ENCODE data around the gene COPS6.

Gene COPS6

GRCh38 chr7:100066953-100067352, 21.8 kb upstream of the COPS6 start:
- no peak for DNase-seq (ENCODE audit: low spot score)
- TF ChIP-seq, protein P1, sequence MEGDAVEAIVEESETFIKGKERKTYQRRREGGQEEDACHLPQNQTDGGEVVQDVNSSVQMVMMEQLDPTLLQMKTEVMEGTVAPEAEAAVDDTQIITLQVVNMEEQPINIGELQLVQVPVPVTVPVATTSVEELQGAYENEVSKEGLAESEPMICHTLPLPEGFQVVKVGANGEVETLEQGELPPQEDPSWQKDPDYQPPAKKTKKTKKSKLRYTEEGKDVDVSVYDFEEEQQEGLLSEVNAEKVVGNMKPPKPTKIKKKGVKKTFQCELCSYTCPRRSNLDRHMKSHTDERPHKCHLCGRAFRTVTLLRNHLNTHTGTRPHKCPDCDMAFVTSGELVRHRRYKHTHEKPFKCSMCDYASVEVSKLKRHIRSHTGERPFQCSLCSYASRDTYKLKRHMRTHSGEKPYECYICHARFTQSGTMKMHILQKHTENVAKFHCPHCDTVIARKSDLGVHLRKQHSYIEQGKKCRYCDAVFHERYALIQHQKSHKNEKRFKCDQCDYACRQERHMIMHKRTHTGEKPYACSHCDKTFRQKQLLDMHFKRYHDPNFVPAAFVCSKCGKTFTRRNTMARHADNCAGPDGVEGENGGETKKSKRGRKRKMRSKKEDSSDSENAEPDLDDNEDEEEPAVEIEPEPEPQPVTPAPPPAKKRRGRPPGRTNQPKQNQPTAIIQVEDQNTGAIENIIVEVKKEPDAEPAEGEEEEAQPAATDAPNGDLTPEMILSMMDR (IDR thresholded peaks at IDR 0.05; ENCODE audit: extremely low read depth, missing control alignments) = no peak

DNA sequence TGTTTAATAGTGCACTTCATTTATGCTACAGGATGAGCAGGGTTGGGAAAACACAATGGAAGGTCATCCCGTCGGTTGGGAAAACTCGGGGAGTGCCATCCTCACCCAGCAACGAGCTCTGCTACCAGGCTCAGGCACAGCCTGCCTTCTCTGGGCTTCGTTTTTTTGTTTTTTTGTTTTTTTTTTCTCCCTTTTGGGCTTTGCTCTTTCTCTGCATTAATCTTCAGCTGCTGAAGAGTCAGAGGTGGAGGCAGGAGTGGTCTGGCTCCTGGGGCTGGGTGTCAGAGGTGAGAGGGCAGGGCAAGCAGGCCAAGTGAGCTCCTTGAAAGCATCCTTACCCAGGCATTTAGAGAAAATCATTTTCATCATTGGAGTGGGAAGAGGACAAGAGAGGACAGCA, 18.8 kb upstream of the COPS6 start:
- TF ChIP-seq, protein P1 (IDR thresholded peaks at IDR 0.05; ENCODE audit: extremely low read depth, missing control alignments) = no peak
- no peak for DNase-seq (ENCODE audit: low spot score)

DNA sequence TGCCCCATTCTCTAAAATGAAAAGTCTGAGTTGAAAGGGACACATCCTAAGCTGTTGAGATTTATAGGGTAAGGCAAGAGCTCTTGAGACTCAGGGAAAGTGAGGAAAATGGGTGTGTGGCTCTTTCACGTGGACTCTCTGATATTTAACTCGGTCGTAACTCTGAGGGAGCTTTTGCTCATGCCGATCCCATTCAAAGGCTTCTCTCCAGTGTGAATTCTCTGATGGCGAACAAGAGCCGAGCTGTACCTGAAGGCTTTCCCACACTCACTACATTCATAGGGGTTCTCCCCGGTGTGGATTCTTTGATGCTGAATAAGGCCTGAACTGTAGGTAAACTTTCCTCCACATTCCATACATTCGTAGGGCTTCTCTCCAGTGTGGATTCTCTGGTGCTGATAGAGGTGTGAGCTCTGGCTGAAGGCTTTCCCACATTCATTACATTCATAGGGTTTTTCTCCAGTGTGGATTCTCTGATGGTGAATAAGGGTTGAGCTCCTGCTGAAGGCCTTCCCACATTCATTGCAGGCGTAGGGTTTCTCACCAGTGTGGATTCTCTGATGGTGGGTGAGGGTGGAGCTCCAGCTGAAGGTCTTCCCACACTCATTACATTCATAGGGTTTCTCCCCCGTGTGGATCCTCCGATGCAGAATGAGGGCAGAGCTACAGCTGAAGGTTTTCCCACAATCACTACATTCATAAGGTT, 17.6 kb upstream of the COPS6 start:
- DNase-seq (ENCODE audit: low spot score) = no peak

GRCh38 chr7:100072462-100072861, 16.3 kb upstream of the COPS6 start:
- DNase-seq (ENCODE audit: low spot score) = no peak
- TF ChIP-seq, protein P1 (IDR thresholded peaks at IDR 0.05; ENCODE audit: extremely low read depth, missing control alignments) = no peak

More for the DNA sequence above, 17.6 kb upstream of the COPS6 start:
- TF ChIP-seq, protein P1 (IDR thresholded peaks at IDR 0.05; ENCODE audit: extremely low read depth, missing control alignments) = no peak

DNA sequence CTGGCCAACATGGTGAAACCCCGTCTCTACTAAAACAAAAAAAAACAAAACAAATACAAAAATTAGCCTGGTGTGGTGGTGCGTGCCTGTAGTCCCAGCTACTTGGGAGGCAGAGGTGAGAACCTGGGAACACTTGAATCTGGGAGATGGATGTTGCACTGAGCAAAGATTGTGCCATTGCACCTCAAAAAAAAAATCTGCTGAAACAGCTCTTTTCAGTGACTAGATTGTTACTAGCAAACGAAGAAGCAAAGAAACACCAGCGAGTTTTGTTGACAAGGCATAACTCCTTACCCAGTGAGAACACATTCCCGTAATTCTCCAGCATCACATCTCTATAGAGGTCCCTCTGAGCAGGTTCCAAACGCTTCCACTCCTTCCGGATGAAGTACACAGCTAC, 13.9 kb upstream of the COPS6 start:
- TF ChIP-seq, protein P1 (IDR thresholded peaks at IDR 0.05; ENCODE audit: extremely low read depth, missing control alignments) = no peak
- DNase-seq (ENCODE audit: low spot score) = no peak

- no peak for DNase-seq (ENCODE audit: low spot score)
- TF ChIP-seq, protein P1 (IDR thresholded peaks at IDR 0.05; ENCODE audit: extremely low read depth, missing control alignments) = no peak
Measured at GRCh38 chr7:100075418-100075817, 13.4 kb upstream of the COPS6 start.

- TF ChIP-seq, protein P1 (IDR thresholded peaks at IDR 0.05; ENCODE audit: extremely low read depth, missing control alignments) = no peak
- no peak for DNase-seq (ENCODE audit: low spot score)
Measured at GRCh38 chr7:100077205-100077604, 11.6 kb upstream of the COPS6 start.
